Measurements from ENCODE around the gene LIPE. TPM values are rescaled to one million over a fixed set of nuclear protein-coding genes. Genes with fewer than 3 reads are reported as not detected.

The LIPE gene
- total RNA-seq, 1 experiment from 2014 or later: 6.8 TPM

GRCh38 chr19:42362891-42363440 is 64.2 kb downstream of the LIPE start:
- CTCF ChIA-PET: no interaction called here
- Histone ChIP-seq H3K9me3 (ENCODE audit: low read depth, low read length, poor library complexity, severe bottlenecking) (peaks cover 5% of the 10 kb centered on the region), H3K4me1 (ENCODE audit: insufficient read depth, low read length, poor library complexity, severe bottlenecking) (no peaks in the 10 kb centered on the region), H3K36me3 (ENCODE audit: insufficient read depth, low read length, poor library complexity, severe bottlenecking) (peaks cover 13% of the 10 kb centered on the region), H3K4me3 (ENCODE audit: low read depth, low read length, poor library complexity, severe bottlenecking) (no peak overlapping the region), H3K27me3 (replicated peaks; ENCODE audit: insufficient read depth, low read depth, low read length, poor library complexity) (no peaks in the 10 kb centered on the region), H3K27ac (ENCODE audit: low read depth, low read length, poor library complexity, severe bottlenecking) (no peak overlapping the region)
- no peak for DNase-seq (ENCODE audit: low spot score)
- POLR2A ChIA-PET (ENCODE audit: low non-redundant PET): no interaction called here
- TF ChIP-seq CTCF (conservative IDR thresholded peaks at IDR 0.05; ENCODE audit: low read depth, low read length) (no peak), EZH2 (IDR thresholded peaks at IDR 0.05; ENCODE audit: borderline replicate concordance, low read depth, low read length, poor library complexity, severe bottlenecking) (no peak)
- no TSS peak for BruUV-seq (replicated peaks)
- intact Hi-C loops (cut with micrococcal nuclease; ENCODE audit: unreplicated experiment): no loop called here

GRCh38 chr19:42362342-42362741 is 64.8 kb downstream of the LIPE start:
- no peaks in the 10 kb centered on the region for H3K27me3 ChIP-seq (replicated peaks; ENCODE audit: insufficient read depth, low read depth, low read length, poor library complexity)
- ChIA-PET CTCF (no interaction called here), POLR2A (ENCODE audit: low non-redundant PET) (no interaction called here)
- intact Hi-C loops (cut with micrococcal nuclease; ENCODE audit: unreplicated experiment): no loop called here
- no TSS peak for BruUV-seq (replicated peaks)
- H3K36me3 ChIP-seq (ENCODE audit: insufficient read depth, low read length, poor library complexity, severe bottlenecking): peaks cover 13% of the 10 kb centered on the region
- no peak for DNase-seq (ENCODE audit: low spot score)
- no peak overlapping the region for H3K4me3 ChIP-seq (ENCODE audit: low read depth, low read length, poor library complexity, severe bottlenecking)
- no peaks in the 10 kb centered on the region for H3K4me1 ChIP-seq (ENCODE audit: insufficient read depth, low read length, poor library complexity, severe bottlenecking)
- peaks cover 5% of the 10 kb centered on the region for H3K9me3 ChIP-seq (ENCODE audit: low read depth, low read length, poor library complexity, severe bottlenecking)
- no peak for TF ChIP-seq EZH2 (IDR thresholded peaks at IDR 0.05; ENCODE audit: borderline replicate concordance, low read depth, low read length, poor library complexity, severe bottlenecking)
- no peak for TF ChIP-seq CTCF (conservative IDR thresholded peaks at IDR 0.05; ENCODE audit: low read depth, low read length)
- H3K27ac ChIP-seq (ENCODE audit: low read depth, low read length, poor library complexity, severe bottlenecking): no peak overlapping the region

DNA sequence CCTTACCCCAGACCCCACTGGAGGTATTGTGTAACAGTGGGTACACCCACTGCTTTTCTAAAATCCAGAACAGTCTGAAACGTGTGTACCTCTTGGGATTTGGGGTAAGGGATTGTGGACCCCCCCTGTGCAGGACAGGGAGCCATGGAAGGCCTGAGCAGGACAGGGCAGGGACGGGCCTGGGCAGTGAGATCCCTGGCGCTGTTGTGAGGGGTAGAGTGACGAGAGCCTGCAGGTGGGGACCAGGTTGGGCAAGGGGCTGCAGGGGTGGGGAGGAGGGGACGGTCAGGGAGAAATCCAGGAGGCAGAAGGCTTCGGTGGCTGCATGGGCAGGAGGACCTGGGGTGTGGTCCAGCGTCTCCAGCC is 65.7 kb downstream of the LIPE start:
- Histone ChIP-seq H3K9me3 (ENCODE audit: low read depth, low read length, poor library complexity, severe bottlenecking) (peaks cover 5% of the 10 kb centered on the region), H3K27ac (ENCODE audit: low read depth, low read length, poor library complexity, severe bottlenecking) (no peak overlapping the region), H3K4me3 (ENCODE audit: low read depth, low read length, poor library complexity, severe bottlenecking) (no peak overlapping the region), H3K4me1 (ENCODE audit: insufficient read depth, low read length, poor library complexity, severe bottlenecking) (no peaks in the 10 kb centered on the region), H3K36me3 (ENCODE audit: insufficient read depth, low read length, poor library complexity, severe bottlenecking) (peaks cover 17% of the 10 kb centered on the region), H3K27me3 (replicated peaks; ENCODE audit: insufficient read depth, low read depth, low read length, poor library complexity) (no peaks in the 10 kb centered on the region)
- CTCF ChIA-PET: interaction anchor here (0.6 kb wide), 1 partner anchor 12 kb away, joined by 3 read pairs; no protein-coding TSS in a partner anchor
- TF ChIP-seq CTCF (conservative IDR thresholded peaks at IDR 0.05; ENCODE audit: low read depth, low read length): no peak
- no peak for TF ChIP-seq EZH2 (IDR thresholded peaks at IDR 0.05; ENCODE audit: borderline replicate concordance, low read depth, low read length, poor library complexity, severe bottlenecking)
- POLR2A ChIA-PET (ENCODE audit: low non-redundant PET): no interaction called here
- intact Hi-C loops (cut with micrococcal nuclease; ENCODE audit: unreplicated experiment): no loop called here
- no TSS peak for BruUV-seq (replicated peaks)
- DNase-seq (ENCODE audit: low spot score): no peak

Data from A673 (cell line).